SK-N-SH (cell line): ENCODE data around the gene BCAS3. TPM values are rescaled to one million over a fixed set of nuclear protein-coding genes. Genes with fewer than 3 reads are reported as not detected.

Source experiments
- CTCF ChIA-PET: fragments of 300-600, 350-600 bp; formaldehyde crosslinking; extraction: SDS; loops from one replicate; lab custom pipeline; 2021; lab: Yijun Ruan, JAX
- POLR2A ChIA-PET: fragments of 350-600 bp; sonication (Branson Sonifier 250); formaldehyde crosslinking; extraction: SDS; loops from one replicate; lab custom pipeline; 2020; ENCODE audit warnings: antibody characterized with exemption, inconsistent platforms; lab: Yijun Ruan, JAX
- DNase-seq: peaks from one replicate; pipeline ENCODE4 v3.0.0; 2012
- H2AFZ ChIP-seq: fragments of 200-600 bp; sonication (generic); 2 replicates; pipeline ENCODE4 v1.8.1; 2016; ENCODE audit warnings: antibody characterized with exemption, mild to moderate bottlenecking, low read depth
- H3F3A ChIP-seq: fragments of 200-600 bp; sonication (generic); replicated peaks from 2 replicates; pipeline ENCODE3; 2016; ENCODE audit warnings: antibody characterized with exemption, mild to moderate bottlenecking; ENCODE audit not compliant: insufficient read depth
- H3K27ac ChIP-seq, 2 experiments: fragments of 200-500 bp in 1 of 2; fragments of 200-600 bp in 1 of 2; sonication (Bioruptor generic) in 1 of 2; sonication (generic), shearing (Covaris generic) in 1 of 2; 2 replicates each; pipeline versions ENCODE4 v1.5.1 to v1.6.1; 2014 to 2016; ENCODE audit warnings: low read depth in 2 of 2, inconsistent platforms in 1 of 2, low read length in 1 of 2, mild to moderate bottlenecking in 1 of 2, mixed read lengths in 1 of 2
- H3K27me3 ChIP-seq: fragments of 200-600 bp; sonication (generic), shearing (Covaris generic); 2 replicates; pipeline ENCODE4 v1.6.1; 2016; ENCODE audit warnings: mixed run types; ENCODE audit not compliant: insufficient read depth
- H3K36me3 ChIP-seq, 2 experiments: fragments of 200-500 bp in 1 of 2; fragments of 200-600 bp in 1 of 2; sonication (Bioruptor generic) in 1 of 2; sonication (generic) in 1 of 2; replicated peaks in 1 of 2; 2 replicates each; pipeline versions ENCODE3 to v1.5.1; 2014 to 2016; ENCODE audit warnings: low read length in 1 of 2, mild to moderate bottlenecking in 1 of 2; ENCODE audit not compliant: insufficient read depth in 2 of 2, control insufficient read depth in 1 of 2
- H3K4me1 ChIP-seq, 2 experiments: fragments of 200-500 bp in 1 of 2; fragments of 200-600 bp in 1 of 2; sonication (Bioruptor generic) in 1 of 2; sonication (generic), shearing (Covaris generic) in 1 of 2; 2 replicates each; pipeline versions ENCODE4 v1.5.1 to v1.6.1; 2014 to 2016; ENCODE audit warnings: low read depth in 1 of 2, low read length in 1 of 2, mixed run types in 1 of 2; ENCODE audit not compliant: insufficient read depth in 2 of 2, control insufficient read depth in 1 of 2
- H3K4me2 ChIP-seq: fragments of 200-600 bp; sonication (generic), shearing (Covaris generic); 2 replicates; pipeline ENCODE4 v1.6.1; 2017; ENCODE audit warnings: mixed run types
- H3K4me3 ChIP-seq, 2 experiments: fragments of 200-500 bp in 1 of 2; fragments of 200-600 bp in 1 of 2; sonication (Bioruptor generic) in 1 of 2; sonication (generic), shearing (Covaris generic) in 1 of 2; 2 replicates each; pipeline versions ENCODE4 v1.5.1 to v1.8.1; 2014 to 2016; ENCODE audit warnings: low read depth in 2 of 2, inconsistent platforms in 1 of 2, low read length in 1 of 2, mild to moderate bottlenecking in 1 of 2, mixed read lengths in 1 of 2, moderate library complexity in 1 of 2
- H3K79me2 ChIP-seq: fragments of 200-600 bp; sonication (generic); 2 replicates; pipeline ENCODE4 v1.8.1; 2017; ENCODE audit warnings: mild to moderate bottlenecking; ENCODE audit not compliant: insufficient read depth
- H3K9ac ChIP-seq: fragments of 200-600 bp; sonication (generic); 2 replicates; pipeline ENCODE4 v1.6.1; 2017; ENCODE audit warnings: mixed run types
- H3K9me2 ChIP-seq: fragments of 200-600 bp; sonication (generic); 2 replicates; pipeline ENCODE4 v1.6.1; 2017; ENCODE audit warnings: mixed run types
- H3K9me3 ChIP-seq: fragments of 200-600 bp; sonication (generic); 2 replicates; pipeline ENCODE4 v1.6.1; 2017; ENCODE audit warnings: mixed run types, mild to moderate bottlenecking, moderate library complexity
- H4K20me1 ChIP-seq: fragments of 200-600 bp; sonication (generic); 2 replicates; pipeline ENCODE4 v1.6.1; 2017; ENCODE audit warnings: mild to moderate bottlenecking, mixed run types; ENCODE audit not compliant: insufficient read depth
- CTCF ChIP-seq: fragments of 200-600 bp; sonication (generic); IDR thresholded peaks from 2 replicates; pipeline ENCODE4 v1.6.1; 2017; ENCODE audit warnings: antibody characterized with exemption, mild to moderate bottlenecking, moderate library complexity
- ELF1 ChIP-seq: IDR thresholded peaks from 2 replicates; pipeline ENCODE4 v1.4.0; 2012
- FOSL2 ChIP-seq: IDR thresholded peaks from 2 replicates; pipeline ENCODE4 v1.4.0; 2012; ENCODE audit warnings: low read depth, mild to moderate bottlenecking, moderate library complexity, borderline replicate concordance
- FOXM1 ChIP-seq: IDR thresholded peaks from 2 replicates; pipeline ENCODE4 v1.4.0; 2012; ENCODE audit warnings: low read depth, mild to moderate bottlenecking
- GATA2 ChIP-seq: sonication (generic); formaldehyde crosslinking; IDR thresholded peaks from 2 replicates; pipeline ENCODE4 v1.5.0; 2020; ENCODE audit warnings: mild to moderate bottlenecking, missing genetic modification reagents
- IRF3 ChIP-seq: fragments of 150-350 bp; IDR thresholded peaks from 2 replicates; pipeline ENCODE4 v1.6.1; 2016; ENCODE audit warnings: mild to moderate bottlenecking, low read depth, low read length
- JUND ChIP-seq: IDR thresholded peaks from 2 replicates; pipeline ENCODE4 v1.4.0; 2012
- MAX ChIP-seq: IDR thresholded peaks from 2 replicates; pipeline ENCODE4 v1.4.0; 2012; ENCODE audit warnings: low read depth
- NFIC ChIP-seq: IDR thresholded peaks from 2 replicates; pipeline ENCODE4 v1.4.0; 2012; ENCODE audit warnings: borderline replicate concordance
- RAD21 ChIP-seq: IDR thresholded peaks from 2 replicates; pipeline ENCODE4 v1.6.1; 2012; ENCODE audit warnings: mild to moderate bottlenecking, low read length
- RXRA ChIP-seq: IDR thresholded peaks from 2 replicates; pipeline ENCODE4 v1.4.0; 2012; ENCODE audit warnings: low read depth, mild to moderate bottlenecking, borderline replicate concordance
- SIN3A ChIP-seq: IDR thresholded peaks from 2 replicates; pipeline ENCODE4 v1.6.1; 2012; ENCODE audit warnings: low read depth, mild to moderate bottlenecking, low read length, moderate library complexity, borderline replicate concordance
- SMC3 ChIP-seq: IDR thresholded peaks from 2 replicates; pipeline ENCODE4 v1.6.1; 2012; ENCODE audit warnings: low read depth, low read length, improper control_type of control experiment
- TCF12 ChIP-seq: IDR thresholded peaks from 2 replicates; pipeline ENCODE4 v1.4.0; 2012
- ZBTB33 ChIP-seq: IDR thresholded peaks from 2 replicates; pipeline ENCODE4 v1.4.0; 2012; ENCODE audit warnings: low read depth, borderline replicate concordance
- WGBS: methylation state at CpG from one replicate; pipeline ENCODE4 v1.1.6; 2017; ENCODE audit warnings: low lambda C conversion rate; 5-methylcytosine and 5-hydroxymethylcytosine counted together
- polyA plus RNA-seq, 3 experiments: library from polyadenylated mRNA; depleted of rRNA; stranded (reverse); fragments of >200 nt; gene quantifications; 2 replicates each; pipeline ENCODE4 v1.2.3, GENCODE V29; 2012

Gene BCAS3
- polyA plus RNA-seq, 1 of the 3 experiments (the other 2 are of a cell fraction): 5.9 TPM

- no peaks in the 10 kb centered on the region for H3K36me3 ChIP-seq
- H3K4me1 ChIP-seq: peaks cover 0 to 15% of the 10 kb centered on the region in 2 experiments; a peak in 2 of 4 replicates
- H3K4me3 ChIP-seq: no peak overlapping the region
- CTCF ChIA-PET: no interaction called here
- H2AFZ ChIP-seq: no peak overlapping the region
- H3F3A ChIP-seq: no peaks in the 10 kb centered on the region
- H3K27me3 ChIP-seq: no peaks in the 10 kb centered on the region
- POLR2A ChIA-PET: no interaction called here
- H3K9me2 ChIP-seq: no peaks in the 10 kb centered on the region
- H3K9me3 ChIP-seq: no peaks in the 10 kb centered on the region
- H4K20me1 ChIP-seq: no peaks in the 10 kb centered on the region
- H3K27ac ChIP-seq: no peak overlapping the region
- H3K4me2 ChIP-seq: no peak overlapping the region
- 100% methylated on average over 1 of the region's 1 CpG for WGBS
- TF ChIP-seq CTCF: no peak
- TF ChIP-seq GATA2 (CRISPR knock-in tag): no peak
- no peak for TF ChIP-seq RAD21
- no peak for TF ChIP-seq TCF12
- TF ChIP-seq ELF1: no peak
- TF ChIP-seq RXRA: no peak
- TF ChIP-seq IRF3: no peak
- no peak for TF ChIP-seq ZBTB33
- no peak for TF ChIP-seq SMC3
- no peak for TF ChIP-seq NFIC
- TF ChIP-seq FOXM1: no peak
- TF ChIP-seq SIN3A: no peak
- TF ChIP-seq JUND: no peak
- no peak for TF ChIP-seq FOSL2
- no peak for TF ChIP-seq MAX
- H3K9ac ChIP-seq: no peak overlapping the region
- H3K79me2 ChIP-seq: no peaks in the 10 kb centered on the region
- DNase-seq: no peak
These were observed 533.6 kb downstream of the BCAS3 start for GRCh38 chr17:61211236-61211635.
